K562 (cell line): ENCODE measurements around the gene HLA-E. TPM values are rescaled to one million over a fixed set of nuclear protein-coding genes. Genes with fewer than 3 reads are reported as not detected.

Source experiments
- CBX1 ChIP-seq: sonication (generic); IDR thresholded peaks from 2 replicates; pipeline ENCODE4 v1.6.1; 2016; ENCODE audit warnings: antibody characterized with exemption, low read depth, mild to moderate bottlenecking
- CCAR2 ChIP-seq: fragments of 200-400 bp; formaldehyde crosslinking; IDR thresholded peaks from 2 replicates; pipeline ENCODE4 v1.6.1; 2017; ENCODE audit warnings: mild to moderate bottlenecking, low read depth, low read length
- GABPB1 ChIP-seq: sonication (generic); formaldehyde crosslinking; IDR thresholded peaks from 2 replicates; pipeline ENCODE4 v1.8.0; 2022; ENCODE audit warnings: mild to moderate bottlenecking, missing genetic modification reagents
- MTA1 ChIP-seq: fragments of 450-650 bp; IDR thresholded peaks from 2 replicates; pipeline ENCODE4 v1.6.1; 2017; ENCODE audit warnings: borderline replicate concordance
- MYBL2 ChIP-seq, 2 experiments: fragments of 450-650 bp in 1 of 2; sonication (generic) in 1 of 2; formaldehyde crosslinking in 1 of 2; IDR thresholded peaks; 2 replicates each; pipeline versions ENCODE4 v1.6.1 to v1.8.1; 2017 to 2022; ENCODE audit warnings: borderline replicate concordance in 1 of 2, inconsistent platforms in 1 of 2, low read depth in 1 of 2, mild to moderate bottlenecking in 1 of 2, missing genetic modification reagents in 1 of 2, moderate library complexity in 1 of 2
- NFE2L1 ChIP-seq: fragments of 450-650 bp; IDR thresholded peaks from 2 replicates; pipeline ENCODE4 v1.6.1; 2016; ENCODE audit warnings: missing genetic modification characterization, low read depth, mild to moderate bottlenecking, missing compliant biosample characterization, moderate library complexity, borderline replicate concordance
- POLR2AphosphoS5 ChIP-seq: IDR thresholded peaks from 2 replicates; pipeline ENCODE4 v1.6.1; 2011; ENCODE audit warnings: mild to moderate bottlenecking, low read depth, low read length, moderate library complexity; ENCODE audit not compliant: control insufficient read depth, insufficient read depth
- RNF2 ChIP-seq: sonication (generic); IDR thresholded peaks from 2 replicates; pipeline ENCODE4 v1.6.1; 2016
- SMARCA4 ChIP-seq: fragments of 450-650 bp; IDR thresholded peaks from 2 replicates; pipeline ENCODE4 v1.6.1; 2016
- SMARCA5 ChIP-seq: fragments of 450-650 bp; IDR thresholded peaks from 2 replicates; pipeline ENCODE4 v1.6.1; 2016
- SMC3 ChIP-seq: conservative IDR thresholded peaks from 2 replicates; pipeline ENCODE4 v1.6.1; 2011; ENCODE audit warnings: low read depth, low read length, improper control_type of control experiment; ENCODE audit not compliant: insufficient read depth
- SP1 ChIP-seq: sonication (generic); formaldehyde crosslinking; IDR thresholded peaks from 2 replicates; pipeline ENCODE4 v1.8.1; 2022; ENCODE audit warnings: mild to moderate bottlenecking, missing genetic modification reagents
- TBP ChIP-seq: optimal IDR thresholded peaks from 2 replicates; pipeline ENCODE3; 2011; ENCODE audit warnings: low read depth, low read length, improper control_type of control experiment
- TFAP4 ChIP-seq: sonication (generic); formaldehyde crosslinking; IDR thresholded peaks from 2 replicates; pipeline ENCODE4 v1.8.0; 2022; ENCODE audit warnings: missing genetic modification reagents, mild to moderate bottlenecking, moderate library complexity, borderline replicate concordance
- TRIM28 ChIP-seq: fragments of 450-650 bp; IDR thresholded peaks from 2 replicates; pipeline ENCODE4 v1.6.1; 2017
- YBX1 ChIP-seq: fragments of 450-650 bp; IDR thresholded peaks from 2 replicates; pipeline ENCODE4 v1.7.1; 2016; ENCODE audit warnings: mild to moderate bottlenecking
- ZFP91 ChIP-seq: sonication (generic); formaldehyde crosslinking; IDR thresholded peaks from 2 replicates; pipeline ENCODE4 v1.8.0; 2022; ENCODE audit warnings: mild to moderate bottlenecking, missing genetic modification reagents
- ZNF217 ChIP-seq: sonication (generic); formaldehyde crosslinking; IDR thresholded peaks from 2 replicates; pipeline ENCODE4 v1.8.0; 2022; ENCODE audit warnings: mild to moderate bottlenecking, missing genetic modification reagents
- ZNF3 ChIP-seq: fragments of 250-450 bp; sonication (Bioruptor Pico); IDR thresholded peaks from 2 replicates; pipeline ENCODE4 v1.5.0; 2021; ENCODE audit warnings: mild to moderate bottlenecking, moderate library complexity
- ZNF507 ChIP-seq: conservative IDR thresholded peaks from 2 replicates; pipeline ENCODE4 v1.6.1; 2017; ENCODE audit warnings: missing genetic modification characterization, missing compliant biosample characterization
- ZNF76 ChIP-seq: fragments of 250-450 bp; sonication (Bioruptor Pico); IDR thresholded peaks from 2 replicates; pipeline ENCODE4 v1.4.0; 2020; ENCODE audit warnings: mild to moderate bottlenecking, moderate library complexity, borderline replicate concordance
- polyA plus RNA-seq, 8 experiments: library from polyadenylated mRNA; depleted of rRNA in 4 of 8; stranded (reverse) in 5 of 8; unstranded in 3 of 8; fragments of >200 nt; fragmentation: Nextera tagmentation in 2 of 8; fragmentation: Illumina TruSeq in 1 of 8; extraction: Ambion mirVana in 2 of 8; extraction: Trizol in 1 of 8; gene quantifications; 2 replicates each; pipeline versions ENCODE4 v1.2.1 to v1.2.3, GENCODE V29; 2011 to 2014; ENCODE audit warnings: inconsistent platforms in 1 of 8, missing spikeins in 1 of 8
- total RNA-seq, 7 experiments: library from RNA; depleted of rRNA in 6 of 7; stranded (reverse); fragments of >200 nt in 6 of 7; fragmentation: Illumina TruSeq in 2 of 7; extraction: Trizol in 2 of 7; gene quantifications; 2 replicates each; pipeline versions ENCODE4 v1.2.1 to v1.2.3, GENCODE V29; 2011 to 2021; ENCODE audit warnings: low replicate concordance in 1 of 7
- TF ChIP-seq, protein P1 (sequence below): sonication (generic); formaldehyde crosslinking; IDR thresholded peaks from 2 replicates; pipeline ENCODE4 v1.5.0; 2020; ENCODE audit warnings: missing genetic modification reagents
- TF ChIP-seq, protein P2 (sequence below): sonication (generic); formaldehyde crosslinking; IDR thresholded peaks from 2 replicates; pipeline ENCODE4 v1.8.0; 2023; ENCODE audit warnings: mild to moderate bottlenecking, missing genetic modification reagents
- TF ChIP-seq, protein P3 (sequence below): sonication (generic); formaldehyde crosslinking; IDR thresholded peaks from 2 replicates; pipeline ENCODE4 v1.9.0; 2022; ENCODE audit warnings: mild to moderate bottlenecking, missing genetic modification reagents

HLA-E gene
- total and polyA plus RNA-seq, 9 of the 15 experiments (the other 6 are each of a cell fraction or from before 2014, with no cell fraction given): 3.2 to 39.9 (median 26.8) TPM

GRCh38 chr6:30515944-30516753 lies 26.8 kb downstream of the HLA-E start (continued):
- TF ChIP-seq ZNF76 (CRISPR knock-in tag) (no peak), ZNF507 (tag) (no peak), POLR2AphosphoS5 (peak; percentile 87), SMC3 (0 out of 2 replicates have a peak, but pooled peaks have one; percentile 9), SP1 (peak; percentile 84), NFE2L1 (tag) (no peak), GABPB1 (CRISPR knock-in tag) (peak; percentile 70), ZFP91 (CRISPR knock-in tag) (no peak), ZNF217 (no peak), MTA1 (no peak), SMARCA4 (peak; percentile 69; the same call in 1 of the 2 replicates), MYBL2 (IDR thresholded peaks at IDR 0.05; ENCODE audit: low read depth) (no peak), MYBL2 (CRISPR knock-in tag; IDR thresholded peaks at IDR 0.05; ENCODE audit: borderline replicate concordance) (no peak), CCAR2 (no peak), ZNF3 (no peak), YBX1 (no peak), TBP (peak; percentile 66), TRIM28 (no peak), RNF2 (peak; percentile 48; the same call in 1 of the 2 replicates), TFAP4 (peak; percentile 64; the same call in 1 of the 2 replicates), CBX1 (peak; percentile 16; the same call in 1 of the 2 replicates), SMARCA5 (no peak)
- TF ChIP-seq, protein P1, sequence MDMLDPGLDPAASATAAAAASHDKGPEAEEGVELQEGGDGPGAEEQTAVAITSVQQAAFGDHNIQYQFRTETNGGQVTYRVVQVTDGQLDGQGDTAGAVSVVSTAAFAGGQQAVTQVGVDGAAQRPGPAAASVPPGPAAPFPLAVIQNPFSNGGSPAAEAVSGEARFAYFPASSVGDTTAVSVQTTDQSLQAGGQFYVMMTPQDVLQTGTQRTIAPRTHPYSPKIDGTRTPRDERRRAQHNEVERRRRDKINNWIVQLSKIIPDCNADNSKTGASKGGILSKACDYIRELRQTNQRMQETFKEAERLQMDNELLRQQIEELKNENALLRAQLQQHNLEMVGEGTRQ: no peak
- TF ChIP-seq, protein P2, sequence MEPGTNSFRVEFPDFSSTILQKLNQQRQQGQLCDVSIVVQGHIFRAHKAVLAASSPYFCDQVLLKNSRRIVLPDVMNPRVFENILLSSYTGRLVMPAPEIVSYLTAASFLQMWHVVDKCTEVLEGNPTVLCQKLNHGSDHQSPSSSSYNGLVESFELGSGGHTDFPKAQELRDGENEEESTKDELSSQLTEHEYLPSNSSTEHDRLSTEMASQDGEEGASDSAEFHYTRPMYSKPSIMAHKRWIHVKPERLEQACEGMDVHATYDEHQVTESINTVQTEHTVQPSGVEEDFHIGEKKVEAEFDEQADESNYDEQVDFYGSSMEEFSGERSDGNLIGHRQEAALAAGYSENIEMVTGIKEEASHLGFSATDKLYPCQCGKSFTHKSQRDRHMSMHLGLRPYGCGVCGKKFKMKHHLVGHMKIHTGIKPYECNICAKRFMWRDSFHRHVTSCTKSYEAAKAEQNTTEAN (CRISPR knock-in tag): no peak
- TF ChIP-seq, protein P3, sequence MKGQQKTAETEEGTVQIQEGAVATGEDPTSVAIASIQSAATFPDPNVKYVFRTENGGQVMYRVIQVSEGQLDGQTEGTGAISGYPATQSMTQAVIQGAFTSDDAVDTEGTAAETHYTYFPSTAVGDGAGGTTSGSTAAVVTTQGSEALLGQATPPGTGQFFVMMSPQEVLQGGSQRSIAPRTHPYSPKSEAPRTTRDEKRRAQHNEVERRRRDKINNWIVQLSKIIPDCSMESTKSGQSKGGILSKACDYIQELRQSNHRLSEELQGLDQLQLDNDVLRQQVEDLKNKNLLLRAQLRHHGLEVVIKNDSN: no peak; the same call in 1 of the 2 replicates
